Pancreas (tissue), 10 donors: ENCODE data around the gene SEPHS1. TPM values are rescaled to one million over a fixed set of nuclear protein-coding genes. Genes with fewer than 3 reads are reported as not detected.
A peak's percentile ranks its signal among the peaks of the same experiment; 100 is the strongest.

Experiments
- ATAC-seq, 4 donors: fragments of 200-7000 bp; cut with Tn5 transposase; one replicate each; pipeline versions ENCODE4 v1.8.0 to v1.9.1; 2020; ENCODE audit warnings: mild to moderate bottlenecking in 4 of 4, moderate library complexity in 4 of 4
- DNase-seq, 6 donors: peaks; one replicate each; pipeline ENCODE4 v3.0.0-alpha.2; 2020
- FAIRE-seq: peaks from 2 replicates; lab custom pipeline; 2012; peaks lifted over from hg19 to GRCh38; lab: Jason Lieb, UNC
- H3K27ac ChIP-seq, 4 donors: fragments of 200-600 bp; sonication (generic); 1 replicate in 3 of 4; 2 replicates in 1 of 4; pipeline versions ENCODE4 v1.5.0 to v1.8.0; 2020
- H3K27me3 ChIP-seq, 4 donors: fragments of 200-600 bp; one replicate each; pipeline ENCODE4 v1.8.0; 2021
- H3K36me3 ChIP-seq, 3 donors: fragments of 200-600 bp; sonication (generic) in 1 of 3; one replicate each; pipeline versions ENCODE4 v1.5.0 to v1.8.0; 2020 to 2021
- H3K4me1 ChIP-seq, 3 donors: fragments of 200-600 bp; one replicate each; pipeline ENCODE4 v1.8.0; 2021
- H3K4me3 ChIP-seq, 4 donors: fragments of 200-600 bp; sonication (generic) in 2 of 4; one replicate each; pipeline versions ENCODE4 v1.5.0 to v1.8.0; 2020 to 2021
- H3K9me3 ChIP-seq, 4 donors: fragments of 200-600 bp; one replicate each; pipeline ENCODE4 v1.8.0; 2021
- WGBS, 2 donors: extraction: QIAGEN DNeasy Blood & Tissue Kit; methylation state at CpG; one replicate each; pipeline ENCODE4 v1.1.7; 2013; 5-methylcytosine and 5-hydroxymethylcytosine counted together
- intact Hi-C, 3 donors: fragments of 100-400 bp; cut with DNase I; formaldehyde crosslinking; loops; one replicate each; pipeline versions ENCODE4 v1.11.1 to v1.14.2; 2022
- polyA plus RNA-seq, 2 donors: library from polyadenylated mRNA; stranded (reverse); fragments of 200-250 nt; gene quantifications; one replicate each; pipeline ENCODE4 v1.2.3, GENCODE V29; 2013
- total RNA-seq, 6 donors: library from RNA; stranded (reverse); fragmentation: NEBNext Ultra II Directional in 4 of 6; extraction: Animal tissue kit (Norgen Biotek cat#: 25700) in 4 of 6; gene quantifications; one replicate each; pipeline versions ENCODE4 v1.2.1 to v1.2.4, GENCODE V29; 2021 to 2023
- TF ChIP-seq, protein P1 (sequence below), 4 donors: fragments of 200-600 bp; sonication (generic) in 3 of 4; IDR thresholded peaks; one replicate each; pipeline versions ENCODE4 v1.5.0 to v1.8.0; 2021; ENCODE audit warnings: antibody characterized with exemption in 4 of 4
- donor health status: healthy with polysubstance abuse.
- donor health status: DM: no; HTN: no; CAD: no; lungs with moderate emphysema.
- donor health status: DM: no; HTN: no; CAD: no.
- donor health status: control.
- donor health status: control.
- donor health status: Bipolar disorder and iron deficiency.
- donor health status: DM: yes; HTN: yes; CAD: no.
- donor health status: DM: no; HTN: no; CAD: no.
- donor health status: DM: no; HTN: no; CAD: no.
- donor health status: DM: yes; HTN: yes; CAD: no.

Gene SEPHS1
- total and polyA plus RNA-seq, 8 donors: 14.3 to 24.6 (median 19.7) TPM

GRCh38 chr10:13376297-13376696 is 28.2 kb upstream of the SEPHS1 start:
- ATAC-seq: no peak
- DNase-seq: no peak
- 47 to 57% methylated on average over 6 of the region's 6 CpGs for WGBS, 2 donors
- intact Hi-C loops: loop anchor here in 1 of 3 donors (5.0 kb wide), 1 partner anchor 61 kb away; no protein-coding TSS in a partner anchor
- Histone ChIP-seq H3K4me1 (no peaks in the 10 kb centered on the region), H3K9me3 (no peaks in the 10 kb centered on the region), H3K27me3 (no peaks in the 10 kb centered on the region), H3K27ac (no peak overlapping the region), H3K36me3 (no peaks in the 10 kb centered on the region), H3K4me3 (no peak overlapping the region)
- TF ChIP-seq, protein P1, sequence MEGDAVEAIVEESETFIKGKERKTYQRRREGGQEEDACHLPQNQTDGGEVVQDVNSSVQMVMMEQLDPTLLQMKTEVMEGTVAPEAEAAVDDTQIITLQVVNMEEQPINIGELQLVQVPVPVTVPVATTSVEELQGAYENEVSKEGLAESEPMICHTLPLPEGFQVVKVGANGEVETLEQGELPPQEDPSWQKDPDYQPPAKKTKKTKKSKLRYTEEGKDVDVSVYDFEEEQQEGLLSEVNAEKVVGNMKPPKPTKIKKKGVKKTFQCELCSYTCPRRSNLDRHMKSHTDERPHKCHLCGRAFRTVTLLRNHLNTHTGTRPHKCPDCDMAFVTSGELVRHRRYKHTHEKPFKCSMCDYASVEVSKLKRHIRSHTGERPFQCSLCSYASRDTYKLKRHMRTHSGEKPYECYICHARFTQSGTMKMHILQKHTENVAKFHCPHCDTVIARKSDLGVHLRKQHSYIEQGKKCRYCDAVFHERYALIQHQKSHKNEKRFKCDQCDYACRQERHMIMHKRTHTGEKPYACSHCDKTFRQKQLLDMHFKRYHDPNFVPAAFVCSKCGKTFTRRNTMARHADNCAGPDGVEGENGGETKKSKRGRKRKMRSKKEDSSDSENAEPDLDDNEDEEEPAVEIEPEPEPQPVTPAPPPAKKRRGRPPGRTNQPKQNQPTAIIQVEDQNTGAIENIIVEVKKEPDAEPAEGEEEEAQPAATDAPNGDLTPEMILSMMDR (IDR thresholded peaks at IDR 0.05): no peak
- no peak for FAIRE-seq

GRCh38 chr10:13375791-13376190 is 27.7 kb upstream of the SEPHS1 start:
- Histone ChIP-seq H3K4me1 (no peaks in the 10 kb centered on the region), H3K27ac (no peak overlapping the region), H3K4me3 (no peak overlapping the region), H3K27me3 (no peaks in the 10 kb centered on the region), H3K9me3 (no peaks in the 10 kb centered on the region), H3K36me3 (no peaks in the 10 kb centered on the region)
- ATAC-seq: no peak
- no peak for DNase-seq
- intact Hi-C loops: loop anchor here in 1 of 3 donors (5.0 kb wide), 1 partner anchor 62 kb away; no protein-coding TSS in a partner anchor
- 77 to 83% methylated on average over 2 of the region's 2 CpGs for WGBS, 2 donors
- no peak for FAIRE-seq
- TF ChIP-seq, protein P1 (IDR thresholded peaks at IDR 0.05): no peak

GRCh38 chr10:13373644-13374043 is 25.6 kb upstream of the SEPHS1 start:
- 88 to 92% methylated on average over 2 of the region's 2 CpGs for WGBS, 2 donors
- TF ChIP-seq, protein P1 (IDR thresholded peaks at IDR 0.05): no peak
- Histone ChIP-seq H3K27me3 (no peaks in the 10 kb centered on the region), H3K27ac (no peak overlapping the region), H3K36me3 (no peaks in the 10 kb centered on the region), H3K4me1 (no peaks in the 10 kb centered on the region), H3K9me3 (no peaks in the 10 kb centered on the region), H3K4me3 (no peak overlapping the region)
- ATAC-seq (no peak), FAIRE-seq (no peak), DNase-seq (no peak)
- intact Hi-C loops: no loop called here

GRCh38 chr10:13372524-13372923 is 24.4 kb upstream of the SEPHS1 start:
- no peak for FAIRE-seq
- Histone ChIP-seq H3K9me3 (no peaks in the 10 kb centered on the region), H3K27me3 (no peaks in the 10 kb centered on the region), H3K4me1 (no peaks in the 10 kb centered on the region), H3K4me3 (no peak overlapping the region), H3K27ac (no peak overlapping the region), H3K36me3 (no peaks in the 10 kb centered on the region)
- intact Hi-C loops: no loop called here
- 75 to 87% methylated on average over 5 of the region's 5 CpGs for WGBS, 2 donors
- TF ChIP-seq, protein P1 (IDR thresholded peaks at IDR 0.05): no peak
- no peak for DNase-seq
- ATAC-seq: no peak

DNA sequence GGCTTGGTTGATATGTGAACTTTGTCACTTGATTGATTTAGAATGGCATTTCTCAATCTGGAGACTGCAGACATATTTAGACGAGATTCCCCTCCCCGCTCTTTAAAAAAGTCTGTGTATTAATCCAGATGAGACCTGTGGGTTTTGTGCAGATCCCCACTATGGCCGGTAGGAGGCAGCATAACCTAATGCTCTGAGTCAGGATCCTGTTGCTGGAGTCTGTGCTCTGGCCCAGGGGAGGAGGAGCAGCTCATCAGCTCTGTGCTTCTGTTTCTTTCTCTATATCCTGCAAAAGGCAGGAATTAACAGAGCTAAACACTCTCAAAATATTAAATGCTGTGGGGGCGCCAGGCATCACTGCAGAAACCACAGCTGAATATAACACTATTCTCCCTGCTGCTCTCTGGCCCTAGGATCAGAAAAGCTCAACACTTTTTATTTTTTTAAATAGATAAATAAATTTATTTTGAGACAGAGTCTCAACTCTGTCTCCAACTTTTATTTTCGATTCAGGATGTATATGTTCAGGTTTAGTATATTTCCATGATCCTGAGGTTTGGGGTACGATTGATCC is 23.9 kb upstream of the SEPHS1 start:
- TF ChIP-seq, protein P1 (IDR thresholded peaks at IDR 0.05): peak; percentile 64 to 87 (median 79)
- H3K4me3 ChIP-seq: no peak overlapping the region
- WGBS, 2 donors: 22 to 23% methylated on average over 6 of the region's 6 CpGs
- H3K9me3 ChIP-seq: no peaks in the 10 kb centered on the region
- no peaks in the 10 kb centered on the region for H3K36me3 ChIP-seq
- DNase-seq (peak; percentile 56 to 83 (median 68)), FAIRE-seq (peak; percentile 63), ATAC-seq (peak; percentile 94 to 100 (median 100))
- H3K27ac ChIP-seq: no peak overlapping the region
- H3K27me3 ChIP-seq: no peaks in the 10 kb centered on the region
- H3K4me1 ChIP-seq: no peaks in the 10 kb centered on the region
- intact Hi-C loops: no loop called here
